Astrocyte (in vitro differentiated cells and primary cell): ENCODE measurements around the gene CYP2A6.
"Not testable (repeated sequence)": the region's sequence is repeated elsewhere in the genome, so short reads cannot be mapped to it uniquely, and the experiment has no call there.

ENCODE experiments used
- EZH2 ChIP-seq: IDR thresholded peaks from 2 replicates; pipeline ENCODE4 v1.6.1; 2012; ENCODE audit warnings: mild to moderate bottlenecking, low read length, inconsistent platforms; ENCODE audit not compliant: insufficient read depth
- TF ChIP-seq, protein P1 (sequence below): IDR thresholded peaks from 2 replicates; pipeline ENCODE4 v1.5.1; 2011; ENCODE audit warnings: low read depth, mild to moderate bottlenecking, inconsistent platforms, low read length, moderate library complexity; ENCODE audit not compliant: insufficient read depth

DNA sequence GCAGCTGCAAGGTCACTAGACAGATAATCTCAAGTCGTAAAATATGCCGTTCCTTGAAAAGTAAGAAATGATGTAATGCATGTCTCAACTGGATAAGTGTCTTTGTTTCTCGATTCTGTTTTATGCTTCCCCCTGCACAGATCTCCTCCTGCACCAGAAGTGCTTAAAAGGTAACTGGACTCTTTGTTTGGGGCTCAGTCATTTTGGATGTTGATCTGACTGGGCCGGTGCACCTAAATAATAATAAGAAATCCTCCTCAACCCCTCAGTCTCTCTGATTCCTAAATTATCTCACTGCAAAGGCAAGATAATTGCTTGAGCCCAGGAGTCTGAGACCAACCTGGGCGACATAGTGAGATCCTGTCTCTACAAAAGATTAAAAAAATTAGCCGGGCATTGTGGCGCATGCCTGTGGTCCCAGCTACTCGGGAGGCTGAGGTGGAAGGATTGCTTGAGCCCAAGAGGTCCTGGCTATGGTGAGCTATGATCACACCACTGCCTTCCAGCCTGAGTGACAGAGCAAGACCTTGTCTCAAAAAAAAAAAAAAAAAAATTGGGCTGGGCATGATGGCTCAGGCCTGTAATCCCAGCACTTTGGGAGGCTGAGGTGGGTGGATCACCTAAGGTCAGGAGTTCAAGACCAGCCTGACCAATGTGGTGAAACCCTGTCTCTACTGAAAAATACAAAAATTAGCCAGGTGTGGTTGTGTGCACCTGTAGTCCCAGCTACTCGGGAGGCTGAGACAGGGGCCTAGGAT, 14.7 kb upstream of the CYP2A6 start:
- TF ChIP-seq, protein P1, sequence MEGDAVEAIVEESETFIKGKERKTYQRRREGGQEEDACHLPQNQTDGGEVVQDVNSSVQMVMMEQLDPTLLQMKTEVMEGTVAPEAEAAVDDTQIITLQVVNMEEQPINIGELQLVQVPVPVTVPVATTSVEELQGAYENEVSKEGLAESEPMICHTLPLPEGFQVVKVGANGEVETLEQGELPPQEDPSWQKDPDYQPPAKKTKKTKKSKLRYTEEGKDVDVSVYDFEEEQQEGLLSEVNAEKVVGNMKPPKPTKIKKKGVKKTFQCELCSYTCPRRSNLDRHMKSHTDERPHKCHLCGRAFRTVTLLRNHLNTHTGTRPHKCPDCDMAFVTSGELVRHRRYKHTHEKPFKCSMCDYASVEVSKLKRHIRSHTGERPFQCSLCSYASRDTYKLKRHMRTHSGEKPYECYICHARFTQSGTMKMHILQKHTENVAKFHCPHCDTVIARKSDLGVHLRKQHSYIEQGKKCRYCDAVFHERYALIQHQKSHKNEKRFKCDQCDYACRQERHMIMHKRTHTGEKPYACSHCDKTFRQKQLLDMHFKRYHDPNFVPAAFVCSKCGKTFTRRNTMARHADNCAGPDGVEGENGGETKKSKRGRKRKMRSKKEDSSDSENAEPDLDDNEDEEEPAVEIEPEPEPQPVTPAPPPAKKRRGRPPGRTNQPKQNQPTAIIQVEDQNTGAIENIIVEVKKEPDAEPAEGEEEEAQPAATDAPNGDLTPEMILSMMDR, result not testable (repeated sequence)
- TF ChIP-seq EZH2, result not testable (repeated sequence)
